Hippocampal formation (tissue), 2 donors: ENCODE measurements around the gene EEF2K.

ENCODE experiments used
- DNase-seq, 2 donors: peaks; one replicate each; lab custom pipeline; 2025; lab: John Stamatoyannopoulos, UW

EEF2K gene

GRCh38 chr16:22336581-22336980, 130.5 kb downstream of the EEF2K start:
- no peak for DNase-seq

GRCh38 chr16:22337045-22337444, 131.0 kb downstream of the EEF2K start:
- no peak for DNase-seq

- DNase-seq, result no peak
Observed at GRCh38 chr16:22337849-22338635, 132.0 kb downstream of the EEF2K start.
